GM21447 (cell line): ENCODE measurements around the gene AP2A2.

Experiments used
- ATAC-seq: cut with Tn5 transposase; IDR thresholded peaks from one replicate; pipeline ENCODE4 v1.9.1; 2021; ENCODE audit not compliant: unreplicated experiment

Gene AP2A2

GRCh38 chr11:1027483-1028290, 102.0 kb downstream of the AP2A2 start:
- ATAC-seq, result no peak

- ATAC-seq, result no peak
Observed at GRCh38 chr11:1028291-1028540, 102.5 kb downstream of the AP2A2 start.

- no peak for ATAC-seq
Observed at GRCh38 chr11:1028616-1029015, 102.9 kb downstream of the AP2A2 start.

GRCh38 chr11:1029051-1029450, 103.4 kb downstream of the AP2A2 start:
- no peak for ATAC-seq

- ATAC-seq, result no peak
Observed at GRCh38 chr11:1029654-1030053, 104.0 kb downstream of the AP2A2 start.

- no peak for ATAC-seq
Observed at GRCh38 chr11:1030086-1030485, 104.4 kb downstream of the AP2A2 start.

GRCh38 chr11:1030556-1030955, 104.9 kb downstream of the AP2A2 start:
- ATAC-seq, result no peak

- no peak for ATAC-seq
Observed at GRCh38 chr11:1031121-1031899, 105.6 kb downstream of the AP2A2 start.

- ATAC-seq, result no peak
Observed at GRCh38 chr11:1032310-1032891, 106.7 kb downstream of the AP2A2 start.

- no peak for ATAC-seq
Observed at GRCh38 chr11:1033016-1033798, 107.5 kb downstream of the AP2A2 start.

- ATAC-seq, result no peak
Observed at GRCh38 chr11:1034001-1034400, 108.3 kb downstream of the AP2A2 start.

GRCh38 chr11:1034456-1035295, 109.0 kb downstream of the AP2A2 start:
- no peak for ATAC-seq

- ATAC-seq, result no peak
Observed at GRCh38 chr11:1035577-1036283, 110.1 kb downstream of the AP2A2 start.

GRCh38 chr11:1036303-1036923, 110.7 kb downstream of the AP2A2 start, which contains the start of gene MUC6:
Gene MUC6, minus strand, starts transcription at chr11:1036718. Its CDS starts 63 bp downstream, at chr11:1036655.
- ATAC-seq, result no peak

- ATAC-seq, result no peak
Observed at GRCh38 chr11:1036931-1037330, 111.3 kb downstream of the AP2A2 start.

GRCh38 chr11:1037506-1038055, 111.9 kb downstream of the AP2A2 start:
- no peak for ATAC-seq

GRCh38 chr11:1038361-1038760, 112.7 kb downstream of the AP2A2 start:
- ATAC-seq, result no peak

GRCh38 chr11:1038921-1039320, 113.3 kb downstream of the AP2A2 start:
- ATAC-seq, result no peak
